ENCODE results near the gene TGFB2. TPM values are rescaled to one million over a fixed set of nuclear protein-coding genes. Genes with fewer than 3 reads are reported as not detected.

The TGFB2 gene
- total and polyA plus RNA-seq, 8 donors: 0.35 to 13.6 (median 2.3) TPM; not detected in 1

GRCh38 chr1:218481116-218481775, 136.1 kb downstream of the TGFB2 start:
- peaks cover 8 to 32% (median 16%) of the 10 kb centered on the region in 4 donors for H3K4me1 ChIP-seq
- intact Hi-C loops (cut with DNase I; ENCODE audit: low total_unique reads): no loop called here
- no peaks in the 10 kb centered on the region for H3K27me3 ChIP-seq
- H3K27ac ChIP-seq: peak overlapping the region in 4 of 5 donors; percentile 18 to 68 (median 62)
- DNase-seq: no peak
- H3K36me3 ChIP-seq: no peaks in the 10 kb centered on the region
- no peak overlapping the region for H3K4me3 ChIP-seq
- H3K9me3 ChIP-seq: no peaks in the 10 kb centered on the region
- no peak for TF ChIP-seq POLR2A (IDR thresholded peaks at IDR 0.05)
- TF ChIP-seq POLR2AphosphoS5 (IDR thresholded peaks at IDR 0.05): no peak
- TF ChIP-seq EP300 (IDR thresholded peaks at IDR 0.05): no peak
- TF ChIP-seq, protein P1, sequence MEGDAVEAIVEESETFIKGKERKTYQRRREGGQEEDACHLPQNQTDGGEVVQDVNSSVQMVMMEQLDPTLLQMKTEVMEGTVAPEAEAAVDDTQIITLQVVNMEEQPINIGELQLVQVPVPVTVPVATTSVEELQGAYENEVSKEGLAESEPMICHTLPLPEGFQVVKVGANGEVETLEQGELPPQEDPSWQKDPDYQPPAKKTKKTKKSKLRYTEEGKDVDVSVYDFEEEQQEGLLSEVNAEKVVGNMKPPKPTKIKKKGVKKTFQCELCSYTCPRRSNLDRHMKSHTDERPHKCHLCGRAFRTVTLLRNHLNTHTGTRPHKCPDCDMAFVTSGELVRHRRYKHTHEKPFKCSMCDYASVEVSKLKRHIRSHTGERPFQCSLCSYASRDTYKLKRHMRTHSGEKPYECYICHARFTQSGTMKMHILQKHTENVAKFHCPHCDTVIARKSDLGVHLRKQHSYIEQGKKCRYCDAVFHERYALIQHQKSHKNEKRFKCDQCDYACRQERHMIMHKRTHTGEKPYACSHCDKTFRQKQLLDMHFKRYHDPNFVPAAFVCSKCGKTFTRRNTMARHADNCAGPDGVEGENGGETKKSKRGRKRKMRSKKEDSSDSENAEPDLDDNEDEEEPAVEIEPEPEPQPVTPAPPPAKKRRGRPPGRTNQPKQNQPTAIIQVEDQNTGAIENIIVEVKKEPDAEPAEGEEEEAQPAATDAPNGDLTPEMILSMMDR (IDR thresholded peaks at IDR 0.05): no peak
- 47 to 65% (median 51%) methylated on average over 3 of the region's 3 CpGs for WGBS, 5 donors

DNA sequence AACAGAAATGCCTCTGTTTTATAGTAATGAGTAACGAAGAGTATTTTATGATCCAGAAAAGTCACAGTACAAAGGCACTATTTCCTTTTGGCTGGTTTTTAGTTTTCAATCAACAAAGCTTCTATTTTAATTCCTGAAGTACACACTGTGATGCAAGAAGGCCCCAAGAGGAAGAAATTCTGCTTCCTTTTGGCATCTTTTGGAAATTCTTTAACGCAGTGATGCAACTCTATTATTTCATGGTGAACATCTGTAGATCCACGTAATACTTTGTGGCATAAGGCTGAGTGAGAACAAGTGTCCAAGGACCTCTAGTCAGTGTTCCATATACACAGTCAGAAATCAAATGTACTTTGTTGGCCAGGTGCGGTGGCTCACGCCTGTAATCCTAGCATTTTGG, 137.5 kb downstream of the TGFB2 start:
- 63 to 88% (median 81%) methylated on average over 5 of the region's 5 CpGs for WGBS, 5 donors
- intact Hi-C loops (cut with DNase I; ENCODE audit: low total_unique reads): no loop called here
- H3K9me3 ChIP-seq: no peaks in the 10 kb centered on the region
- peaks cover 8 to 32% (median 16%) of the 10 kb centered on the region in 4 donors for H3K4me1 ChIP-seq
- no peak for DNase-seq
- no peaks in the 10 kb centered on the region for H3K36me3 ChIP-seq
- H3K27me3 ChIP-seq: no peaks in the 10 kb centered on the region
- H3K4me3 ChIP-seq: no peak overlapping the region
- no peak for TF ChIP-seq POLR2A (IDR thresholded peaks at IDR 0.05)
- TF ChIP-seq POLR2AphosphoS5 (IDR thresholded peaks at IDR 0.05): peak in 1 of 3 donors; percentile 37
- H3K27ac ChIP-seq: peak overlapping the region in 1 of 5 donors; percentile 28

GRCh38 chr1:218485241-218485928, 140.2 kb downstream of the TGFB2 start:
- no peaks in the 10 kb centered on the region for H3K36me3 ChIP-seq
- intact Hi-C loops (cut with DNase I; ENCODE audit: low total_unique reads): no loop called here
- 68 to 97% (median 88%) methylated on average over 2 of the region's 2 CpGs for WGBS, 5 donors
- H3K4me1 ChIP-seq: peaks cover 2 to 26% (median 10%) of the 10 kb centered on the region in 4 donors
- no peaks in the 10 kb centered on the region for H3K9me3 ChIP-seq
- H3K27ac ChIP-seq: no peak overlapping the region
- no peaks in the 10 kb centered on the region for H3K27me3 ChIP-seq
- H3K4me3 ChIP-seq: no peak overlapping the region
- no peak for DNase-seq
- no peak for TF ChIP-seq EP300 (IDR thresholded peaks at IDR 0.05)
- no peak for TF ChIP-seq POLR2A (IDR thresholded peaks at IDR 0.05)
- TF ChIP-seq, protein P1 (IDR thresholded peaks at IDR 0.05): no peak
- TF ChIP-seq POLR2AphosphoS5 (IDR thresholded peaks at IDR 0.05): no peak

DNA sequence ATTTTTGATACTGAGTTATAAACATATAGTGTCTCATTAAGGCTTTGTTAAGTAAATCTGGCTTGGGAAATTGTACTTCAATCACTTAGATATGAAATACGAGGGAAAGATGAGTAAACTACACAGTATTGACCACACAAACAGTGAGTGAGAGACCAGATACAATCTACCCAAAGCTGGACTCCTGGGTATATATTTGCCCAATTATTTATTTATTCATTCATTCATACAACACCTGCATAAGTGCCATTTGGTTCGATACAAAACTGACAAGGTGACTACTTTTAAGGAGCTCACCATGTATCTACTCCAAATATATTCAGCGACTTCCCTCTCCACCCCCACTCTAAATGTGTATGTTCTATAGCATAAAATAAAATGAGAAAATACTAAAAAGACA, 143.4 kb downstream of the TGFB2 start:
- H3K9me3 ChIP-seq: no peaks in the 10 kb centered on the region
- H3K4me1 ChIP-seq: peaks cover 0 to 6% (median 0%) of the 10 kb centered on the region in 4 donors
- 68 to 87% (median 75%) methylated on average over 3 of the region's 3 CpGs for WGBS, 5 donors
- H3K27me3 ChIP-seq: no peaks in the 10 kb centered on the region
- TF ChIP-seq EP300 (IDR thresholded peaks at IDR 0.05) (no peak), POLR2AphosphoS5 (IDR thresholded peaks at IDR 0.05) (no peak), POLR2A (IDR thresholded peaks at IDR 0.05) (no peak)
- TF ChIP-seq, protein P1 (IDR thresholded peaks at IDR 0.05): no peak
- H3K36me3 ChIP-seq: no peaks in the 10 kb centered on the region
- intact Hi-C loops (cut with DNase I; ENCODE audit: low total_unique reads): no loop called here
- no peak overlapping the region for H3K4me3 ChIP-seq
- H3K27ac ChIP-seq: no peak overlapping the region
- DNase-seq: no peak

Measured in stomach (tissue), 9 donors.